MCF 10A (cell line): ENCODE results near the gene KCNA4. TPM values are rescaled to one million over a fixed set of nuclear protein-coding genes. Genes with fewer than 3 reads are reported as not detected.
A peak's percentile ranks its signal among the peaks of the same experiment; 100 is the strongest.

Experiments
- Bru-seq: library from RNA; stranded (reverse); fragments of 400-500 nt; gene quantifications from one replicate; lab custom pipeline; 2021; lab: Mats Ljungman, UMichigan
- BruChase-seq, 2 experiments: library from RNA; stranded (reverse); fragments of 400-500 nt; gene quantifications; one replicate each; lab custom pipeline; 2021; lab: Mats Ljungman, UMichigan
- BruUV-seq: library from RNA; stranded (reverse); fragments of 400-500 nt; replicated peaks from 2 replicates; lab custom pipeline; 2021; lab: Mats Ljungman, UMichigan
- CTCF ChIA-PET: fragments of 300-600 bp; sonication (Branson Sonifier 250); formaldehyde crosslinking; extraction: SDS; loops from one replicate; lab custom pipeline; 2021; ENCODE audit warnings: antibody characterized with exemption, inconsistent platforms; lab: Yijun Ruan, JAX
- POLR2A ChIA-PET: fragments of 300-600, 350-650 bp; sonication (Branson Sonifier 250); formaldehyde crosslinking; extraction: SDS; loops from one replicate; lab custom pipeline; 2020; ENCODE audit warnings: antibody characterized with exemption, inconsistent platforms; lab: Yijun Ruan, JAX
- DNase-seq: peaks from one replicate; pipeline ENCODE4 v3.0.0-alpha.2; 2018; ENCODE audit not compliant: unreplicated experiment
- H3K27ac Mint-ChIP-seq: one replicate; pipeline ENCODE4 v1.8.0; 2022; ENCODE audit warnings: mild to moderate bottlenecking, low read depth, mixed read lengths; ENCODE audit not compliant: unreplicated experiment
- H3K27me3 Mint-ChIP-seq: one replicate; pipeline ENCODE4 v1.8.0; 2022; ENCODE audit warnings: mixed read lengths; ENCODE audit not compliant: insufficient read depth, unreplicated experiment
- H3K36me3 Mint-ChIP-seq: one replicate; pipeline ENCODE4 v1.8.0; 2022; ENCODE audit warnings: mild to moderate bottlenecking, moderate library complexity, mixed read lengths; ENCODE audit not compliant: insufficient read depth, unreplicated experiment
- H3K4me1 Mint-ChIP-seq: one replicate; pipeline ENCODE4 v1.8.0; 2022; ENCODE audit warnings: mixed read lengths; ENCODE audit not compliant: insufficient read depth, unreplicated experiment
- H3K4me3 Mint-ChIP-seq: one replicate; pipeline ENCODE4 v1.8.0; 2022; ENCODE audit warnings: mild to moderate bottlenecking, moderate library complexity, mixed read lengths; ENCODE audit not compliant: unreplicated experiment
- H3K9me3 Mint-ChIP-seq: one replicate; pipeline ENCODE4 v1.8.0; 2022; ENCODE audit warnings: mixed read lengths; ENCODE audit not compliant: unreplicated experiment
- CTCF ChIP-seq: fragments of 200-600 bp; IDR thresholded peaks from one replicate; pipeline ENCODE4 v1.8.0; 2022; ENCODE audit warnings: antibody characterized with exemption, mild to moderate bottlenecking; ENCODE audit not compliant: unreplicated experiment
- intact Hi-C: fragments of 100-400 bp; cut with micrococcal nuclease; formaldehyde crosslinking; loops from 2 replicates; pipeline ENCODE4 v1.14.1; 2022
- long read RNA-seq: library from polyadenylated mRNA; stranded (forward); transcript quantifications from one replicate; pipeline ENCODE4 v2.0.0, GENCODE V29; 2022
- total RNA-seq: library from RNA; stranded (reverse); gene quantifications from 2 replicates; pipeline ENCODE4 v1.2.3, GENCODE V29; 2022

The KCNA4 gene
- total RNA-seq (not detected in 2 replicates), Bru-seq, nascent RNA (percentile 10 among the genes with signal in this experiment), BruChase-seq, experiment 1, labeled RNA remaining after a 6-hour chase (percentile 12 among the genes with signal in this experiment), BruChase-seq, experiment 2, labeled RNA remaining after a 2-hour chase (percentile 15 among the genes with signal in this experiment)
- long read RNA-seq, result 0 reads

GRCh38 chr11:30016588-30017363 is at the start of gene KCNA4:
Gene KCNA4, minus strand, starts transcription at chr11:30017030. Its CDS starts 4,352 bp downstream, at chr11:30012678.
- Mint-ChIP-seq H3K36me3 (no peaks in the 10 kb centered on the region), H3K27ac (no peak within 1 kb of the TSS), H3K27me3 (no peaks in the 10 kb centered on the region), H3K4me3 (no peak within 1 kb of the TSS), H3K4me1 (no peaks in the 10 kb centered on the region), H3K9me3 (peaks cover 5% of the 10 kb centered on the region)
- POLR2A ChIA-PET, result no interaction called here
- intact Hi-C loops, result no loop called here
- CTCF ChIA-PET, result no interaction called here
- DNase-seq, result no peak
- no peak for TF ChIP-seq CTCF
- no TSS peak for BruUV-seq

GRCh38 chr11:30062103-30062502 is 45.3 kb upstream of the KCNA4 start:
- no peak overlapping the region for H3K27ac Mint-ChIP-seq
- H3K9me3 Mint-ChIP-seq, result peaks cover 32% of the 10 kb centered on the region
- intact Hi-C loops, result no loop called here
- no TSS peak for BruUV-seq
- TF ChIP-seq CTCF, result no peak
- ChIA-PET POLR2A (interaction anchor here (0.5 kb wide), 1 partner anchor 319 kb away, joined by 4 read pairs; no protein-coding TSS in a partner anchor), CTCF (no interaction called here)
- H3K36me3 Mint-ChIP-seq, result no peaks in the 10 kb centered on the region
- no peak overlapping the region for H3K4me3 Mint-ChIP-seq
- no peaks in the 10 kb centered on the region for H3K27me3 Mint-ChIP-seq
- no peak for DNase-seq
- no peaks in the 10 kb centered on the region for H3K4me1 Mint-ChIP-seq

DNA sequence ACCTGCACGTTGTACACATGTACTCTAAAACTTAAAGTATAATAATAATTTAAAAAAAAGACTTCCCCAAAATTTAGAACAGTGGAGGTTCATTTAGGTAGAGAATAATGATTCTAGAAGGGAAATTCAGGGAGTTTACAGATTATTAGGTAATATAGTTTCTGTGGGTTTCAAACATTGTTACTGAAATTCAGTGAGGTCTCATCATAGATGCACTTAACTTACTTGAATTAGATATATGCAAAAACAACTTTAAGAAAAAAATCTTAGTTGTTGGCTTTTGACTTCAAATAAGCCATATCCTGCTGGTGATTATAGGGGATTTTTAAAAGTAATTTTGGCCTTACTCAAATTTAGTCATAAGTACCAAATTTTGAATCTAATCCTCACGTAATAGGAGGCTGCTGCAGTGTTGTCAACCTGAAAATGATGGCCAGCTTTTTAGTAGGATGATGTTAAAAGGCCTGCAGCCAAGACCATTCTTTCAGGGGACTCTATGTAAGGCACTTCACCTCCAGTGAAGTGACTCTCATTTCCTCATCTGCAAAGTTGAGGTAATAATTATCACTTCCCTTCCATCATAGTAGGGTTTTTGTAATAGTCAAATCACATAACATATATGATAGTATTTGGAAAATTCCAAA is 42.5 kb upstream of the KCNA4 start:
- no peaks in the 10 kb centered on the region for H3K36me3 Mint-ChIP-seq
- no peak for DNase-seq
- no TSS peak for BruUV-seq

More for the DNA sequence above, 42.5 kb upstream of the KCNA4 start:
- Mint-ChIP-seq H3K9me3 (peaks cover 20% of the 10 kb centered on the region), H3K4me3 (no peak overlapping the region), H3K4me1 (no peaks in the 10 kb centered on the region), H3K27me3 (no peaks in the 10 kb centered on the region), H3K27ac (no peak overlapping the region)
- intact Hi-C loops, result no loop called here
- CTCF ChIA-PET, result no interaction called here
- TF ChIP-seq CTCF, result no peak
- POLR2A ChIA-PET, result no interaction called here
